Activated CD8-positive, alpha-beta T cell treated with anti-CD3 and anti-CD28 coated beads for 36 hours (primary cell): Measurements from ENCODE around the gene UPP2. TPM values are rescaled to one million over a fixed set of nuclear protein-coding genes. Genes with fewer than 3 reads are reported as not detected.

Source experiments
- ATAC-seq: fragments of 200-7000 bp; cut with Tn5 transposase; one replicate; pipeline ENCODE4 v1.10.0; 2021; ENCODE audit warnings: mild to moderate bottlenecking, moderate library complexity
- CTCF ChIA-PET: fragments of 350-600 bp; sonication (Branson Sonifier 250); formaldehyde crosslinking; loops from one replicate; lab custom pipeline; 2021; ENCODE audit warnings: antibody characterized with exemption; lab: Charles Lee
- POLR2A ChIA-PET: fragments of 350-600 bp; sonication (Branson Sonifier 250); formaldehyde crosslinking; loops from one replicate; lab custom pipeline; 2021; ENCODE audit warnings: antibody characterized with exemption; lab: Charles Lee
- DNase-seq: peaks from one replicate; pipeline ENCODE4 v3.0.0-alpha.2; 2020
- H3K27ac Mint-ChIP-seq: one replicate; pipeline ENCODE4 v1.8.0; 2021; ENCODE audit warnings: mild to moderate bottlenecking, mixed read lengths
- H3K27me3 Mint-ChIP-seq: one replicate; pipeline ENCODE4 v1.8.0; 2021; ENCODE audit warnings: mixed read lengths
- H3K36me3 Mint-ChIP-seq: one replicate; pipeline ENCODE4 v1.8.0; 2021; ENCODE audit warnings: low read depth, mixed read lengths
- H3K4me1 Mint-ChIP-seq: one replicate; pipeline ENCODE4 v1.8.0; 2021; ENCODE audit warnings: low read depth, mixed read lengths
- H3K4me3 Mint-ChIP-seq: one replicate; pipeline ENCODE4 v1.8.0; 2021; ENCODE audit warnings: mild to moderate bottlenecking, moderate library complexity, mixed read lengths
- H3K9me3 Mint-ChIP-seq: one replicate; pipeline ENCODE4 v1.8.0; 2021; ENCODE audit warnings: mixed read lengths
- intact Hi-C: fragments of 100-400 bp; cut with micrococcal nuclease; formaldehyde crosslinking; loops from one replicate; pipeline ENCODE4 v1.10.0; 2022
- total RNA-seq, 2 experiments: library from RNA; stranded (reverse); gene quantifications; one replicate each; pipeline ENCODE4 v1.2.3, GENCODE V29; 2021
- TF ChIP-seq, protein P1 (sequence below): fragments of 200-600 bp; IDR thresholded peaks from one replicate; pipeline ENCODE4 v1.8.0; 2022; ENCODE audit warnings: antibody characterized with exemption, mild to moderate bottlenecking

The UPP2 gene
- total RNA-seq, 2 experiments from 2014 or later = not detected

DNA sequence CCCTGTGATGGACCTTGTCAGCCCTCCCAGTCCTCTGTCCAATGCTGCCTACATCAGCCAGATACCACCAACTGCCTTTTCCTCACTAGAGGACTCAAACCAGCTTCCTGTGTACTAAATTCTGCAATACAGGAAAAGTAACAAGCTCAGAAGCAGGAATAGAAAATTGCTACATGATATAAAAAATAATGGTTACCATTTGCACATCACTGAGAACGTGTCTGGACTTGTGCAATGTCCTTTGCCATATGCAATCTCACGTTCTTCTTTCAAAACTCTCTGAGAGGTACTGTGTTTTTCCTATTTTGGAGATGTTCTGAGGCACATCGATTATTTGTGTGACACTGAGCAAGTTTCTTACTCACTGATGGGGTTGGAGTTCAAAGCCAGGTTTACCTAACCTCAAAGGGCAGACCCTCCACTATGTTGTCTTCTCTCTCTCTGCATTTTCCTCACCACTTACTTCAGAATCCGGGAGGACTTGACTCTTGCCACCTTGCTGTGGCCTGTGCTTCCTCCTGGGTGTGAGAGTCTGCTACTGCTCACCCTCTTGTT lies 12.1 kb downstream of the UPP2 start:
- ChIA-PET CTCF (no interaction called here), POLR2A (no interaction called here)
- no peaks in the 10 kb centered on the region for H3K4me1 Mint-ChIP-seq

DNA sequence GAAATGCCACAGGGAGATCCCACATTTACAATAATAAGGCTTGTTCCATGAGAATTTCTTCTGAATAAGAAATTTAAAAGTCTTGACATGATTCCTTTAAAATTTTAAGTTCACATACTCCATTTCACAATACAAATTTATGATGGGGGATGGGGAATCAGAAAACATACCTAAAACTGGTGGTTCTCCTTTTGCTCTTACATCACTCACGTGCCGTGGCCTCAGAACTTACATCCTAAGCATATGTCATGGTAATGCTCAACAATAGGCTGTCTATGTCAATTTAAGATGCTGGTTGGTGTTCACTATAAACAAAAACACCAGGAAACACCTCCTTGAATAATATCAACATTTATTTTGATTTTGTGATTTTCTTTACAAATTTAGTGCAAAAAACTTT lies 12.8 kb downstream of the UPP2 start:
- Mint-ChIP-seq H3K27ac (no peak overlapping the region), H3K4me3 (no peak overlapping the region), H3K9me3 (no peaks in the 10 kb centered on the region), H3K4me1 (no peaks in the 10 kb centered on the region), H3K27me3 (peaks cover 3% of the 10 kb centered on the region), H3K36me3 (no peaks in the 10 kb centered on the region)
- POLR2A ChIA-PET = no interaction called here
- TF ChIP-seq, protein P1, sequence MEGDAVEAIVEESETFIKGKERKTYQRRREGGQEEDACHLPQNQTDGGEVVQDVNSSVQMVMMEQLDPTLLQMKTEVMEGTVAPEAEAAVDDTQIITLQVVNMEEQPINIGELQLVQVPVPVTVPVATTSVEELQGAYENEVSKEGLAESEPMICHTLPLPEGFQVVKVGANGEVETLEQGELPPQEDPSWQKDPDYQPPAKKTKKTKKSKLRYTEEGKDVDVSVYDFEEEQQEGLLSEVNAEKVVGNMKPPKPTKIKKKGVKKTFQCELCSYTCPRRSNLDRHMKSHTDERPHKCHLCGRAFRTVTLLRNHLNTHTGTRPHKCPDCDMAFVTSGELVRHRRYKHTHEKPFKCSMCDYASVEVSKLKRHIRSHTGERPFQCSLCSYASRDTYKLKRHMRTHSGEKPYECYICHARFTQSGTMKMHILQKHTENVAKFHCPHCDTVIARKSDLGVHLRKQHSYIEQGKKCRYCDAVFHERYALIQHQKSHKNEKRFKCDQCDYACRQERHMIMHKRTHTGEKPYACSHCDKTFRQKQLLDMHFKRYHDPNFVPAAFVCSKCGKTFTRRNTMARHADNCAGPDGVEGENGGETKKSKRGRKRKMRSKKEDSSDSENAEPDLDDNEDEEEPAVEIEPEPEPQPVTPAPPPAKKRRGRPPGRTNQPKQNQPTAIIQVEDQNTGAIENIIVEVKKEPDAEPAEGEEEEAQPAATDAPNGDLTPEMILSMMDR = no peak
- ATAC-seq (no peak), DNase-seq (no peak)
- CTCF ChIA-PET = no interaction called here
- intact Hi-C loops = no loop called here

More for the DNA sequence above, 12.1 kb downstream of the UPP2 start:
- Mint-ChIP-seq H3K36me3 (no peaks in the 10 kb centered on the region), H3K9me3 (no peaks in the 10 kb centered on the region), H3K27me3 (peaks cover 3% of the 10 kb centered on the region), H3K4me3 (no peak overlapping the region), H3K27ac (no peak overlapping the region)
- intact Hi-C loops = no loop called here
- TF ChIP-seq, protein P1 = no peak
- ATAC-seq = no peak
- no peak for DNase-seq

DNA sequence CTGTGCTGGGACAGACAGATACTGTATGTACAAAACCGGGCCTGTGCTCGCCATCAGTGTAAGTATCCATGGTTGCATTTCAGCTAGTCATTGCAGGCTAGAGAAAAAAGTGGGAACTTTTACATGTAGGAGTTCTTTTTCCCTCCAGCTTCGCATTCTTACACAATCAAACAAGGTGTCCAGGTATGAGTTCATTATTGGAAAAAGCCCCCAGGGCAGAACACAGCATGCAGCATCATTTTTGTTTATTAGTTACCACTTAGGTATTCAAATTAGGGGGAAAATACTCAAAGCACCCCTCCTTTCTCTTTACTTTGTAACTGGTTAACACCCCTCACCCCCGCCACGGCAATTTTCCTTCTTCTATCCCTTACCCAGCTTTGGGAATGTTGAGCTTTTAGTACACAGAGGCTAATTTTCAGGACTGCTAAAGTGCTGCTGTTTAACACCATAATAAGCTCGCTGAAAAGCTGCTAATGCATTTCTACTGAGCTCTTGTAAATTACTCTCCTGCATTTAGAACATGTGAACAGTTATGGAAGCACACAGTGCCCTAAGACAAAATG lies 13.6 kb downstream of the UPP2 start:
- intact Hi-C loops = no loop called here
- no peaks in the 10 kb centered on the region for H3K4me1 Mint-ChIP-seq
- no peaks in the 10 kb centered on the region for H3K36me3 Mint-ChIP-seq
- CTCF ChIA-PET = no interaction called here
- ATAC-seq = no peak
- TF ChIP-seq, protein P1 = no peak
- no peaks in the 10 kb centered on the region for H3K9me3 Mint-ChIP-seq
- no peaks in the 10 kb centered on the region for H3K27me3 Mint-ChIP-seq
- no peak for DNase-seq
- H3K4me3 Mint-ChIP-seq = no peak overlapping the region
- no peak overlapping the region for H3K27ac Mint-ChIP-seq
- POLR2A ChIA-PET = no interaction called here

DNA sequence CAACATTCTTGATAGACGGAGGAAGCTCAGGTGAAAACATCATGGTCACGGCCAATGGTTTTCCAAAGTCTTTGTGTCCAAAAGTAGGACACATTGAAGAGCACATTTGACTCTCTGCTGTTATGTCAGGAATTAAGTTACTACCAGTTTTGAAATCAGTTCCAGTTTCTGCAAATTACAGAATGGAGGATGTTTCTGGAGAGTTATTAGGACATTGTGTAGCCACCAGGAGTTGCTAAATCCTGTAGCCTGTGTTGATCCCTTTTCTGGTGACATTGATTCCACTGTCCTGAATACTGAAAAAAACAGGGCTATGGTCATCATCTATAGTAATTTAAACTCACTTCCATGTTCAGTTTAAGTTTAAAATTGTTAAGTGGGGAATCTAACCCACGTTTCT lies 15.3 kb downstream of the UPP2 start:
- Mint-ChIP-seq H3K27me3 (no peaks in the 10 kb centered on the region), H3K36me3 (no peaks in the 10 kb centered on the region), H3K9me3 (no peaks in the 10 kb centered on the region), H3K4me3 (no peak overlapping the region), H3K27ac (no peak overlapping the region), H3K4me1 (no peaks in the 10 kb centered on the region)
- DNase-seq = no peak
- CTCF ChIA-PET = no interaction called here
- intact Hi-C loops = no loop called here
- TF ChIP-seq, protein P1 = no peak
- POLR2A ChIA-PET = no interaction called here
- ATAC-seq = no peak

DNA sequence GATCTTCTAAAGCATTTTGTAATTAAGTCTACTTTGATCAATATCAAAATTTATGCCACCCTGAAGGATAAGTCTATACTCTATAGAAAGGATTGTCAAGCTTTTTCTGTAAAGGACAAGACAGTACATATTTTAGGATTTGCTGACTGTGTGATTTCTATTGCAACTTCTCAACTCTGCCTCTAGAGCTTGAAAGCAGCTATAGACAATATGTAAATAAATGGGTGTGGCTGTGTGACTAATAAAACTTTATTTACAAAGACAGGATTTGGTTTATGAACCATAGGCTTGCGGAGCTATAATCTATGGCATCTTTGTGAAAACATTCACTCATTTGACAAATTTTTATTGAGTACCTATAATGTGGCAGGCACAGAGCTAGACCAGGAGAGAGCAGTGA lies 18.4 kb downstream of the UPP2 start:
- DNase-seq (no peak), ATAC-seq (no peak)
- no peaks in the 10 kb centered on the region for H3K9me3 Mint-ChIP-seq
- no peaks in the 10 kb centered on the region for H3K27me3 Mint-ChIP-seq
- H3K27ac Mint-ChIP-seq = no peak overlapping the region
- TF ChIP-seq, protein P1 = no peak
- ChIA-PET CTCF (interaction anchor here (1.5 kb wide), 1 partner anchor 12 kb away, joined by 3 read pairs; no protein-coding TSS in a partner anchor), POLR2A (no interaction called here)
- no peak overlapping the region for H3K4me3 Mint-ChIP-seq
- H3K36me3 Mint-ChIP-seq = no peaks in the 10 kb centered on the region
- no peaks in the 10 kb centered on the region for H3K4me1 Mint-ChIP-seq
- intact Hi-C loops = no loop called here
